ENCODE results near the gene SYTL1.
A peak's percentile ranks its signal among the peaks of the same experiment; 100 is the strongest.

Gene SYTL1

GRCh38 chr1:27346991-27347624 lies 5.3 kb downstream of the SYTL1 start:
- DNase-seq (ENCODE audit: low read depth in 4 of 4, low spot score in 1 of 4): no peak

GRCh38 chr1:27348861-27349783 lies 7.3 kb downstream of the SYTL1 start:
- no peak for DNase-seq (ENCODE audit: low read depth in 4 of 4, low spot score in 1 of 4)

GRCh38 chr1:27349784-27350662 lies 8.2 kb downstream of the SYTL1 start:
- no peak for DNase-seq (ENCODE audit: low read depth in 4 of 4, low spot score in 1 of 4)

- no peak for DNase-seq (ENCODE audit: low read depth in 4 of 4, low spot score in 1 of 4)
These were observed 9.1 kb downstream of the SYTL1 start for GRCh38 chr1:27350663-27351540.

- DNase-seq (ENCODE audit: low read depth in 4 of 4, low spot score in 1 of 4): no peak
These were observed 9.8 kb downstream of the SYTL1 start for GRCh38 chr1:27351541-27352107.

GRCh38 chr1:27353166-27353565 lies 11.3 kb downstream of the SYTL1 start:
- no peak for DNase-seq (ENCODE audit: low read depth in 4 of 4, low spot score in 1 of 4)

- DNase-seq (ENCODE audit: low read depth in 4 of 4, low spot score in 1 of 4): no peak
These were observed 11.8 kb downstream of the SYTL1 start for GRCh38 chr1:27353629-27354028.

- no peak for DNase-seq (ENCODE audit: low read depth in 4 of 4, low spot score in 1 of 4)
These were observed 13.9 kb downstream of the SYTL1 start for GRCh38 chr1:27355683-27356082.

- DNase-seq (ENCODE audit: low read depth in 4 of 4, low spot score in 1 of 4): no peak
These were observed 14.4 kb downstream of the SYTL1 start for GRCh38 chr1:27356277-27356618.

- no peak for DNase-seq (ENCODE audit: low read depth in 4 of 4, low spot score in 1 of 4)
These were observed 14.9 kb downstream of the SYTL1 start for GRCh38 chr1:27356619-27357280.

GRCh38 chr1:27357281-27358037 lies 15.6 kb downstream of the SYTL1 start:
- DNase-seq (ENCODE audit: low read depth in 4 of 4, low spot score in 1 of 4): peak in 3 of 4 experiments; percentile 57 to 74 (median 69)

- no peak for DNase-seq (ENCODE audit: low read depth in 4 of 4, low spot score in 1 of 4)
These were observed 16.5 kb downstream of the SYTL1 start for GRCh38 chr1:27358038-27358927.

GRCh38 chr1:27358928-27359313 lies 17.1 kb downstream of the SYTL1 start:
- DNase-seq (ENCODE audit: low read depth in 4 of 4, low spot score in 1 of 4): no peak

- DNase-seq (ENCODE audit: low read depth in 4 of 4, low spot score in 1 of 4): no peak
These were observed 18.0 kb downstream of the SYTL1 start for GRCh38 chr1:27359822-27360158.

- no peak for DNase-seq (ENCODE audit: low read depth in 4 of 4, low spot score in 1 of 4)
These were observed 18.6 kb downstream of the SYTL1 start for GRCh38 chr1:27360159-27361043.

- DNase-seq (ENCODE audit: low read depth in 4 of 4, low spot score in 1 of 4): no peak
These were observed 19.2 kb downstream of the SYTL1 start for GRCh38 chr1:27361044-27361402.

GRCh38 chr1:27361553-27361952 lies 19.7 kb downstream of the SYTL1 start:
- DNase-seq (ENCODE audit: low read depth in 4 of 4, low spot score in 1 of 4): no peak
